Right forelimb (tissue), 1 donor: ENCODE data around the gene RNF223.
A peak's percentile ranks its signal among the peaks of the same experiment; 100 is the strongest.

Experiments
- DNase-seq: peaks from one replicate; pipeline ENCODE4 v3.0.0-alpha.2; 2018

RNF223 gene

DNA sequence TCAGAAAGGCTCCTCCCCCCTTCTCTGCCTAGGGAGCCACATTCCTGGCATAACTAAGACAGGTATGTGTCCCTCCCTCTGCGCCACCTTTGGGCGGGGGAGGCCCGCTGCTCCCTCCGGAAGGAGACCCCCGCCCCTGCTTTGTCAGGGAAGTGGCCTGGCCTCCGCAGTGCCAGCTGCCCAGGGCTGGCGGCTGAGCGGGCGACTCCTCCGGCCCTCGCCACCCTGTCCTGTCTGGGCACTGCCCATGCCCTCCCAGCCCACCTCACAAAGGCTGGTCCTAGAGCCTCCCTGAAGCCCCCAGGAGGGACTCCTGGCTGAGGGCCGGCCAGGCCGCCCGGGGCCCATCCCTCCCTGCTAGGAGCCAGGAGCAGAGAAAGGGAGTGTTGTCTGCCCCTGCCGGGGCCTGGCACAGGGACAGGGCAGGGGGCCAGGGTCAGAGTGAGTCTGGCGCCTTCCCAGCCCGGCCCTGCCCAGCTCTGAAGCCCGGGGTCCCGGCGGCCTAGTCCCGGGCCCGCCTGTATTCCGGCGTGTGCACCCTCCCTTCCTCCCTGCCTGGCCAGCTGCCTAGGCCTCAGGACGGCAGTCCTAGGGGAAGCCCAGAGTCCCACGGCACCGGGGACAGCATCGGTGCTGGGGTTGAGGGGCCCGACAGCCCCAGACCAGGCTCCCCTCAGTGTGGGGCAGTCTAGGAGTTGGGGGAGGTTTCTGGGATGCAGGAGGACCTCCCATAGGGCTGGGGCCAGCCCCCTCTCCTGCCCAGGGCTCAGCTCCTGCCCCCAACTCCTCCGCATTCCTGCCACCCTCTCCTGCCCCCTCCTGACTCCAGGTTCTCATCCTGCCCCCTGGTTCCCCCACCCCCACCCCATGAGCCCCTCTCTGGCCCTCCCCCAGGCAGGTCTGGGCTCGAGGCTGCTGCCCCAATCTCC, 49.1 kb downstream of the RNF223 start:
- no peak for DNase-seq

DNA sequence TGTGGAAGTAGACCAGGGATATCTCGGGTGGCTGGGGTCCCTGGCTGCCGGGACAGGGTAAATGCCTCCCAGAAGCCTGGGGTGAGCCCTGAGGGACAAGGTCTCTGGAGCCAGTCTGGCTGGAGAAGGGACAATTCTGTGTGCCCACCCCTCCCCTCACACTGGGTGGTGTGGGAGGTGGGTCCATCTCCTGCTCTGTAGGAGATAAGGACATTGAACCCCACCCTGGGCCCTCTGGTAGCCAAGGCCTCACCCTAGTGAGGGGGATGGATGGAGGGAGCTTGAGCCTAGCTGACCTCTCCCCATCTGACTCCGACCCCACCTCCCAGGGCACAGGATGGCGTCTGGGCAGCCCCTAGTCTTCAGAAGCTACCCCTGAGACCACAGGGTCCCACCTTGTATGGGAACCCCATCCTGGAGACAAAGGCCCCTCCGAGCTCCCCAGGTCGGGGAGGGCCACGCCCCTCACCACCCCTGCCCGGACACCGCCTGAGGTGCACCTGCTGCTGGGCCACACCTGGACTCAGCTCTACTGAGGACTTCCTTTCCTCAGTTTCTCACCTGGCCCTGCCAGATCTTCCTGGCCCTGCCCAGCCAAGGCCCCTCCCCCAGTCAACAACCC, 49.8 kb downstream of the RNF223 start:
- DNase-seq = no peak

DNA sequence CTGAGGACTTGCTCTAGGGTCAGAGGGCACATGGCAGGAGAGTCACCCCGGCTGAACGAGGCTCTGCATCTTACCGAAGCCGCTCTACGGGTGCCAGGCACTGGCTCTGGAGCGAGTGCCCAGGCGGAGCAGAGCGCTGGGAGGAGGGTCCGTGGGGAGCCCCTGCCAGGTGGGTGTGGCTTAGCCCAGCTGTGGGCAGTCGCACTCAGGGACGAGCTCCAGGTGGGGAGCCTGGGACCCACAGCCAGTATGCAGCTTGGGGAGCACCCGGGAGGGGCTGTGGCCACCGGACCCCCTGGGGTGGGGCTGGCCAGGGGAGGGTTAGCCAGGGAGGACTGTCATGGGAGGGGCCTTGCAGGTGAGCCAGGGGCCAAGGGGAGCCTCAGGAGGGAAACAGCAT, 50.4 kb downstream of the RNF223 start:
- DNase-seq = no peak

DNA sequence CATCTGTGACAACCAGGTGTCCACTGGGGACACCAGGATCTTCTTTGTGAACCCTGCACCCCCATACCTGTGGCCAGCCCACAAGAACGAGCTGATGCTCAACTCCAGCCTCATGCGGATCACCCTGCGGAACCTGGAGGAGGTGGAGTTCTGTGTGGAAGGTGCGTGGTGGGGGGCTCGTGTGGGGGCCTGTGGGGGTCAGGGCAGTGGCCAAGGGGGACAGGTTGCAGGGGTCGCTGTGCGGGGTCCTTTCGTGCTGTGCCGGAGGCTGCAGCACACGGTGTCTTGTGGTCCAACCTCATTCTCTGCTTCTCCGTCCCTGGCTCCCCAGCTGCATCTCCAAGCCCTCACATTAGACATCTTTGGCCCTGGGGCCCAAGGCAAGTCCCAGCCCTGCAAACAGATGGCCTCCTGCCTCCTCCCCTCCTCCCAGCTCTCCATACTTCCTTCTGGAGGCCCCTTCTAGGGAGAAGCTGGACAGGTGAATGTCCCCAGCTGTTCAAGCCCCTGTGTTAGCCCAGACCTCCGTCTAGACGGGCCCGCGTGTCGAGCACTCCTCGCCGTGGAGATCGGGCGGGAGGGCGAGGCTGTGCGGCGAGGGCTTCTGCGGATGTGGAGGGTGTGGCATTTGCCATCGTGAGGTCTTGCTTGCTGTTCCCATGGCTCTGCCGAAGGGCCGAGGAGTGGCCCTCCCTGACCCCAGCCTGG, 51.6 kb downstream of the RNF223 start:
- no peak for DNase-seq

DNA sequence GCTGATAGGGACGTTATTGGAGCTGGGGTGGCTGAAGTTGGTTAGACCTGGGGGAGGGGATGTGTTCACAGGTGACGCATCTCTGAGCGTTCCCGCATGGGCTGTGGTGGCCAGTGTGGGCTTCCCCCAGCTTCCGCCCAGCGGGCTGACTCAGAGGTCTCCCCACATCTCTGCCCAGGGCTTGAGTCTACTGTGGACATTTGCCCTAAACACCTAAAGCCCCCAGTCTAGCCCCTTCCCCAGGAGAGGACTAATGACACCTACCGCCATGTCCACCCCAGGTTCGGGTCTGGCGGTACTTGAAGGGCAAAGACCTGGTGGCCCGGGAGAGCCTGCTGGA, 52.2 kb downstream of the RNF223 start:
- DNase-seq = no peak

DNA sequence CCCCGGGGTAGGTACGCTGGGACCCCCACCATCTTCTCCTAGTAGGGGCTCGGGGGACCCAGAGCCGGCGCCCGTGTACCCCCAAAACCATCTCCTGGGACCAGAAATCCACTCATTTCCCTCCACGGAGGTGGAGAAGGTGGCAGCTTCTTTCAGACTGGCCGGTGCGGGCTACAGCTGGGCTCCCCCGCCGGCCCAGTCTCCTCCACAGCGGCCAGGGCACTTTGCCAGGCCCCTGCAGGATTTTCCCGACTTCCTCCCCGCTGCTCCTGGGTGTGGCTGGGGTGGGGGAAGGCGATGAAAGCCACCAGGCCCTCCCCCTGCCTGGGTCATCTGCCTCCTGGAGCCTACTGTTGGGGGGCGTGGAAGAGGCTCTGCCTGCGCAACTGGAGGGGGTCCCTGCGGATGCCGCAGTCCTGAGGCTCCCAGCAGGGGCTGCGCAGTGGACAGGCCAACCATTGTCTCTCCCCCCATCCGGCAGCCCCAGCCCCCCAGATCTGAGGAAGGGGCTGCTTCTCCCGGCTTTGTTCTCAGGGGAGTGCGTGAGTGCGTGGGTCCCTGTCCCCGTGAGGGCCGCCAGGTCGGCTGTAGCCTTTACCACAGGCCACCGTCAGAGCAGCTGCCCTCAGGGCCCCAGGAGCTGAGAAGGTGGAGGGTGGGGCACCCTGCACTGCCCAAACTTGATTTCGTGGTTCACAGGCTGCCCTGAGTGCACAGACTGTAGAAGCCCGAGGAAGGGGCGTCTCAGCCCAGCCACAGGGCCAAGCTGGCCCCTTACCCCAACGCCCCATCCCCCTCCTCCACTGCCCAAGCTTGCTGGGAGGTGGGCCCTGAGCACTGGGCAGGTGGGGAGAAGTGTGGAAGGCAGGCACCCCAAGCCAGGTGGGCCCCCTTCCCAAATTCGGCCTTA, 52.8 kb downstream of the RNF223 start:
- DNase-seq = peak; percentile 84
